ENCODE results near the gene PLSCR2. TPM values are rescaled to one million over a fixed set of nuclear protein-coding genes. Genes with fewer than 3 reads are reported as not detected.

The PLSCR2 gene
- total and polyA plus RNA-seq, 2 donors from 2014 or later: 1.4 TPM; not detected in 1

GRCh38 chr3:146465693-146466465 lies 3.5 kb downstream of the PLSCR2 start:
- Histone ChIP-seq H3K27me3 (ENCODE audit: control insufficient read depth, insufficient read depth, low read length) (no peaks in the 10 kb centered on the region), H3K4me3 (ENCODE audit: low read length in 3 of 3) (no peak overlapping the region), H3K4me1 (ENCODE audit: control insufficient read depth in 2 of 3, insufficient read depth in 2 of 3, low read depth in 1 of 3, low read length in 3 of 3) (peaks cover 0 to 4% (median 0%) of the 10 kb centered on the region in 3 donors), H3K9me3 (ENCODE audit: control insufficient read depth in 2 of 3, insufficient read depth in 1 of 3, low read length in 3 of 3) (no peaks in the 10 kb centered on the region), H3K27ac (ENCODE audit: low read depth in 2 of 2, low read length in 2 of 2) (no peak overlapping the region), H3K36me3 (ENCODE audit: control insufficient read depth in 2 of 3, insufficient read depth in 3 of 3, low read length in 3 of 3) (no peaks in the 10 kb centered on the region), H3K9ac (ENCODE audit: low read length in 3 of 3) (no peak overlapping the region)
- no peak for FAIRE-seq
- intact Hi-C loops (cut with DNase I): no loop called here
- TF ChIP-seq, protein P1, sequence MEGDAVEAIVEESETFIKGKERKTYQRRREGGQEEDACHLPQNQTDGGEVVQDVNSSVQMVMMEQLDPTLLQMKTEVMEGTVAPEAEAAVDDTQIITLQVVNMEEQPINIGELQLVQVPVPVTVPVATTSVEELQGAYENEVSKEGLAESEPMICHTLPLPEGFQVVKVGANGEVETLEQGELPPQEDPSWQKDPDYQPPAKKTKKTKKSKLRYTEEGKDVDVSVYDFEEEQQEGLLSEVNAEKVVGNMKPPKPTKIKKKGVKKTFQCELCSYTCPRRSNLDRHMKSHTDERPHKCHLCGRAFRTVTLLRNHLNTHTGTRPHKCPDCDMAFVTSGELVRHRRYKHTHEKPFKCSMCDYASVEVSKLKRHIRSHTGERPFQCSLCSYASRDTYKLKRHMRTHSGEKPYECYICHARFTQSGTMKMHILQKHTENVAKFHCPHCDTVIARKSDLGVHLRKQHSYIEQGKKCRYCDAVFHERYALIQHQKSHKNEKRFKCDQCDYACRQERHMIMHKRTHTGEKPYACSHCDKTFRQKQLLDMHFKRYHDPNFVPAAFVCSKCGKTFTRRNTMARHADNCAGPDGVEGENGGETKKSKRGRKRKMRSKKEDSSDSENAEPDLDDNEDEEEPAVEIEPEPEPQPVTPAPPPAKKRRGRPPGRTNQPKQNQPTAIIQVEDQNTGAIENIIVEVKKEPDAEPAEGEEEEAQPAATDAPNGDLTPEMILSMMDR (IDR thresholded peaks at IDR 0.05; ENCODE audit: borderline replicate concordance, extremely low read depth, insufficient read depth): no peak
- DNase-seq: no peak

DNA sequence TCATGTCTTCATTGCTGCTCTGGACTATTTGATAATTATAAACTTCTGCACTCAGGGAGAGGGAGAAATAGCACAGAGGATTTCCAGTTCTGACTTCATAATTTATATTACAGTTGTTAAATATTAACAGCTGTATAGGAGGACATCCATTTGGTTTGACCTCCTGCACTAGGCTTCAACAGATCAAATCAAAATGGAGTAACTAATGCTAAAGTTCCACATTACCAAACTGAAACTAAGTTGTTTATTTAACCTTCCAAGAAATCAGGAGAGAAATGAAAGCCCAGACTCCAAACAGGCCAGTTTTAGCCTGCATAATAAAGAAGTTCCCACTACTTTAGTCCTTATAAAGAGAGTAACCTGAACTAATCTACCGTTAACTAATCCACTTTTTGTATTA lies 4.6 kb downstream of the PLSCR2 start:
- no peaks in the 10 kb centered on the region for H3K9me3 ChIP-seq (ENCODE audit: control insufficient read depth in 2 of 3, insufficient read depth in 1 of 3, low read length in 3 of 3)
- H3K9ac ChIP-seq (ENCODE audit: low read length in 3 of 3): no peak overlapping the region
- DNase-seq (no peak), FAIRE-seq (no peak)
- no peaks in the 10 kb centered on the region for H3K27me3 ChIP-seq (ENCODE audit: control insufficient read depth, insufficient read depth, low read length)
- no peak overlapping the region for H3K27ac ChIP-seq (ENCODE audit: low read depth in 2 of 2, low read length in 2 of 2)
- TF ChIP-seq, protein P1 (IDR thresholded peaks at IDR 0.05; ENCODE audit: borderline replicate concordance, extremely low read depth, insufficient read depth): no peak
- H3K36me3 ChIP-seq (ENCODE audit: control insufficient read depth in 2 of 3, insufficient read depth in 3 of 3, low read length in 3 of 3): no peaks in the 10 kb centered on the region
- no peak overlapping the region for H3K4me3 ChIP-seq (ENCODE audit: low read length in 3 of 3)
- intact Hi-C loops (cut with DNase I): no loop called here
- H3K4me1 ChIP-seq (ENCODE audit: control insufficient read depth in 2 of 3, insufficient read depth in 2 of 3, low read depth in 1 of 3, low read length in 3 of 3): peaks cover 0 to 4% (median 0%) of the 10 kb centered on the region in 3 donors

DNA sequence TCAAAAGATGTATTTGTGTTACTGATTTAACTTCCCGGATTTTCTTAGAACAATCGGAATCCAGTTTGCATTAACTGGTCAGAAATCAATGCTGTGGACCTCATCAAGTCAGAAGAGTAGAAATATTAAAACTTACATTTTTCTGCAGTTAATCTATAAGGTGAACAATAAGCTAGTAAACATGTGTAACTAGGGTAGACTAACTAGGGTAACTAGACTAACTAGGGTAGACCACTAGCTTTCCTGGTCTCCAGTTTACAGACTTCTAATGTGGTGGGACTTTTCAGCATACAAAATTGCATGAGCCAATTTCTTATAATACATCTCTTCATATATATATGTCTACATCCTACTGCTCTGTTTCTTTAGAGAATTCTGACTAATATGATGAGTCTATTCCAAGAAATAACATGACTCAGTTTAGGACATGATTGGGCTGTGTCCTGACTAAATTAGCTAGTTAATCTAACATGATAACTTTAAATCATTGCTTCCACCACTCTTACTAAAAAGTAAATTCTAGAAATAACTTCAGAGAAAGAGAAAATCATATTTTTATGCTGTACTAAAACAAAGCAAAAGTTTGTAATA lies 5.3 kb downstream of the PLSCR2 start:
- H3K27ac ChIP-seq (ENCODE audit: low read depth in 2 of 2, low read length in 2 of 2): no peak overlapping the region
- no peak overlapping the region for H3K4me3 ChIP-seq (ENCODE audit: low read length in 3 of 3)
- intact Hi-C loops (cut with DNase I): no loop called here
- no peak for FAIRE-seq
- H3K9me3 ChIP-seq (ENCODE audit: control insufficient read depth in 2 of 3, insufficient read depth in 1 of 3, low read length in 3 of 3): no peaks in the 10 kb centered on the region
- TF ChIP-seq, protein P1 (IDR thresholded peaks at IDR 0.05; ENCODE audit: borderline replicate concordance, extremely low read depth, insufficient read depth): no peak
- H3K36me3 ChIP-seq (ENCODE audit: control insufficient read depth in 2 of 3, insufficient read depth in 3 of 3, low read length in 3 of 3): no peaks in the 10 kb centered on the region
- peaks cover 0 to 4% (median 0%) of the 10 kb centered on the region in 3 donors for H3K4me1 ChIP-seq (ENCODE audit: control insufficient read depth in 2 of 3, insufficient read depth in 2 of 3, low read depth in 1 of 3, low read length in 3 of 3)
- H3K27me3 ChIP-seq (ENCODE audit: control insufficient read depth, insufficient read depth, low read length): no peaks in the 10 kb centered on the region
- no peak overlapping the region for H3K9ac ChIP-seq (ENCODE audit: low read length in 3 of 3)
- DNase-seq: no peak
